ENCODE results near the gene ZDHHC11.

GRCh38 chr5:880816-881550, 30.2 kb upstream of the ZDHHC11 start:
- TF ChIP-seq, protein P1, sequence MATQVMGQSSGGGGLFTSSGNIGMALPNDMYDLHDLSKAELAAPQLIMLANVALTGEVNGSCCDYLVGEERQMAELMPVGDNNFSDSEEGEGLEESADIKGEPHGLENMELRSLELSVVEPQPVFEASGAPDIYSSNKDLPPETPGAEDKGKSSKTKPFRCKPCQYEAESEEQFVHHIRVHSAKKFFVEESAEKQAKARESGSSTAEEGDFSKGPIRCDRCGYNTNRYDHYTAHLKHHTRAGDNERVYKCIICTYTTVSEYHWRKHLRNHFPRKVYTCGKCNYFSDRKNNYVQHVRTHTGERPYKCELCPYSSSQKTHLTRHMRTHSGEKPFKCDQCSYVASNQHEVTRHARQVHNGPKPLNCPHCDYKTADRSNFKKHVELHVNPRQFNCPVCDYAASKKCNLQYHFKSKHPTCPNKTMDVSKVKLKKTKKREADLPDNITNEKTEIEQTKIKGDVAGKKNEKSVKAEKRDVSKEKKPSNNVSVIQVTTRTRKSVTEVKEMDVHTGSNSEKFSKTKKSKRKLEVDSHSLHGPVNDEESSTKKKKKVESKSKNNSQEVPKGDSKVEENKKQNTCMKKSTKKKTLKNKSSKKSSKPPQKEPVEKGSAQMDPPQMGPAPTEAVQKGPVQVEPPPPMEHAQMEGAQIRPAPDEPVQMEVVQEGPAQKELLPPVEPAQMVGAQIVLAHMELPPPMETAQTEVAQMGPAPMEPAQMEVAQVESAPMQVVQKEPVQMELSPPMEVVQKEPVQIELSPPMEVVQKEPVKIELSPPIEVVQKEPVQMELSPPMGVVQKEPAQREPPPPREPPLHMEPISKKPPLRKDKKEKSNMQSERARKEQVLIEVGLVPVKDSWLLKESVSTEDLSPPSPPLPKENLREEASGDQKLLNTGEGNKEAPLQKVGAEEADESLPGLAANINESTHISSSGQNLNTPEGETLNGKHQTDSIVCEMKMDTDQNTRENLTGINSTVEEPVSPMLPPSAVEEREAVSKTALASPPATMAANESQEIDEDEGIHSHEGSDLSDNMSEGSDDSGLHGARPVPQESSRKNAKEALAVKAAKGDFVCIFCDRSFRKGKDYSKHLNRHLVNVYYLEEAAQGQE (IDR thresholded peaks at IDR 0.05; ENCODE audit: insufficient read depth in 1 of 2, low read depth in 2 of 2, low read length in 2 of 2): no peak
- TF ChIP-seq POLR2AphosphoS5 (IDR thresholded peaks at IDR 0.05; ENCODE audit: low read depth, low read length) (no peak), TAF1 (IDR thresholded peaks at IDR 0.05; ENCODE audit: borderline replicate concordance, insufficient read depth, low read length) (no peak), SIN3A (IDR thresholded peaks at IDR 0.05; ENCODE audit: borderline replicate concordance, insufficient read depth, low read length) (no peak), FOXP2 (optimal IDR thresholded peaks at IDR 0.05; ENCODE audit: borderline replicate concordance, extremely low read depth, extremely low read length, insufficient read depth) (no peak)
